Hepatocyte (in vitro differentiated cells): ENCODE results near the gene ASPHD2. TPM values are rescaled to one million over a fixed set of nuclear protein-coding genes. Genes with fewer than 3 reads are reported as not detected.
A peak's percentile ranks its signal among the peaks of the same experiment; 100 is the strongest.

Experiments
- DNase-seq: peaks from one replicate; pipeline ENCODE4 v3.0.0-alpha.2; 2016; ENCODE audit warnings: low spot score
- H2AFZ ChIP-seq: fragments of 200-600 bp; sonication (generic); 2 replicates; pipeline ENCODE4 v1.6.0; 2016; ENCODE audit warnings: antibody characterized with exemption, mild to moderate bottlenecking
- H3K27ac ChIP-seq: fragments of 200-600 bp; sonication (generic); 2 replicates; pipeline ENCODE4 v1.5.1; 2016; ENCODE audit warnings: mild to moderate bottlenecking
- H3K27me3 ChIP-seq: fragments of 200-600 bp; sonication (generic); 2 replicates; pipeline ENCODE4 v1.6.1; 2016
- H3K36me3 ChIP-seq: fragments of 200-600 bp; sonication (generic); replicated peaks from 2 replicates; pipeline ENCODE4 v1.5.1; 2016; ENCODE audit warnings: low read depth; ENCODE audit not compliant: insufficient read depth
- H3K4me1 ChIP-seq: fragments of 200-600 bp; sonication (generic); 2 replicates; pipeline ENCODE4 v1.5.1; 2016; ENCODE audit warnings: mild to moderate bottlenecking, moderate library complexity; ENCODE audit not compliant: insufficient read depth
- H3K4me2 ChIP-seq: fragments of 200-600 bp; sonication (generic); 2 replicates; pipeline ENCODE4 v1.6.0; 2016
- H3K4me3 ChIP-seq: fragments of 200-600 bp; sonication (generic); 2 replicates; pipeline ENCODE4 v1.5.1; 2016; ENCODE audit warnings: mild to moderate bottlenecking
- H3K79me2 ChIP-seq: fragments of 200-600 bp; sonication (generic); 2 replicates; pipeline ENCODE4 v1.6.0; 2017; ENCODE audit warnings: mild to moderate bottlenecking
- H3K9me2 ChIP-seq: fragments of 200-600 bp; sonication (generic); replicated peaks from 2 replicates; pipeline ENCODE4 v1.6.0; 2017; ENCODE audit warnings: mild to moderate bottlenecking; ENCODE audit not compliant: insufficient read depth
- H3K9me3 ChIP-seq: fragments of 200-600 bp; sonication (generic); 2 replicates; pipeline ENCODE4 v1.5.1; 2016; ENCODE audit warnings: low read depth, mild to moderate bottlenecking
- H4K20me1 ChIP-seq: fragments of 200-600 bp; sonication (generic); 2 replicates; pipeline ENCODE4 v1.6.0; 2016; ENCODE audit warnings: mild to moderate bottlenecking; ENCODE audit not compliant: insufficient read depth, poor library complexity, severe bottlenecking
- CTCF ChIP-seq: fragments of 200-600 bp; sonication (generic); IDR thresholded peaks from 2 replicates; pipeline ENCODE4 v1.5.1; 2016; ENCODE audit warnings: antibody characterized with exemption, mild to moderate bottlenecking; ENCODE audit not compliant: poor library complexity
- EZH2 ChIP-seq: fragments of 200-600 bp; sonication (generic); IDR thresholded peaks from 2 replicates; pipeline ENCODE4 v1.6.1; 2016; ENCODE audit warnings: antibody characterized with exemption, mild to moderate bottlenecking, borderline replicate concordance
- EZH2phosphoT487 ChIP-seq: fragments of 200-600 bp; sonication (generic); IDR thresholded peaks from one replicate; pipeline ENCODE4 v1.6.1; 2018; ENCODE audit warnings: antibody characterized with exemption, mild to moderate bottlenecking, low read depth, moderate library complexity; ENCODE audit not compliant: unreplicated experiment, severe bottlenecking
- WGBS: methylation state at CpG from one replicate; pipeline ENCODE4 v1.1.6; 2016; ENCODE audit warnings: low lambda C conversion rate; ENCODE audit errors: missing lambda C conversion rate; 5-methylcytosine and 5-hydroxymethylcytosine counted together
- polyA plus RNA-seq: library from polyadenylated mRNA; unstranded; fragments of >200 nt; fragmentation: Nextera tagmentation; extraction: Ambion mirVana; gene quantifications from 2 replicates; pipeline ENCODE4 v1.2.1, GENCODE V29; 2016
- total RNA-seq: library from RNA; depleted of rRNA; stranded (reverse); fragments of >200 nt; gene quantifications from 2 replicates; pipeline ENCODE4 v1.2.3, GENCODE V29; 2014

The ASPHD2 gene
- total and polyA plus RNA-seq, 2 experiments from 2014 or later, result 1.2 to 2.6 TPM

- H3K36me3 ChIP-seq, result peaks cover 3% of the 10 kb centered on the region
- H3K4me1 ChIP-seq, result peaks cover 4% of the 10 kb centered on the region
- DNase-seq, result peak; percentile 22
- TF ChIP-seq EZH2 (no peak), EZH2phosphoT487 (no peak), CTCF (no peak)
- no peaks in the 10 kb centered on the region for H3K9me2 ChIP-seq
- H4K20me1 ChIP-seq, result peaks cover 7% of the 10 kb centered on the region
- H3K4me3 ChIP-seq, result no peak overlapping the region
- H3K27me3 ChIP-seq, result no peaks in the 10 kb centered on the region
- peaks cover 19% of the 10 kb centered on the region for H3K79me2 ChIP-seq
- H3K9me3 ChIP-seq, result no peaks in the 10 kb centered on the region
- peak overlapping the region; percentile 44 for H3K27ac ChIP-seq
- 76% methylated on average over 10 of the region's 10 CpGs for WGBS
- H3K4me2 ChIP-seq, result no peak overlapping the region
- no peak overlapping the region for H2AFZ ChIP-seq
Observed at GRCh38 chr22:26463101-26463661, 34.1 kb downstream of the ASPHD2 start.

GRCh38 chr22:26463688-26464087, 34.6 kb downstream of the ASPHD2 start:
- no peaks in the 10 kb centered on the region for H3K27me3 ChIP-seq
- peaks cover 19% of the 10 kb centered on the region for H3K79me2 ChIP-seq
- peaks cover 7% of the 10 kb centered on the region for H4K20me1 ChIP-seq
- peak overlapping the region; percentile 27 for H3K27ac ChIP-seq
- H3K36me3 ChIP-seq, result peaks cover 3% of the 10 kb centered on the region
- H3K9me2 ChIP-seq, result no peaks in the 10 kb centered on the region
- H3K9me3 ChIP-seq, result no peaks in the 10 kb centered on the region
- H3K4me2 ChIP-seq, result no peak overlapping the region
- peaks cover 4% of the 10 kb centered on the region for H3K4me1 ChIP-seq
- DNase-seq, result no peak
- no peak overlapping the region for H3K4me3 ChIP-seq
- TF ChIP-seq EZH2 (no peak), EZH2phosphoT487 (no peak), CTCF (no peak)
- no peak overlapping the region for H2AFZ ChIP-seq
- WGBS, result 90% methylated on average over 9 of the region's 9 CpGs

- H4K20me1 ChIP-seq, result peaks cover 7% of the 10 kb centered on the region
- no peak overlapping the region for H2AFZ ChIP-seq
- H3K4me2 ChIP-seq, result no peak overlapping the region
- no peaks in the 10 kb centered on the region for H3K9me3 ChIP-seq
- 80% methylated on average over 7 of the region's 7 CpGs for WGBS
- H3K27ac ChIP-seq, result no peak overlapping the region
- H3K4me3 ChIP-seq, result no peak overlapping the region
- no peak for DNase-seq
- H3K36me3 ChIP-seq, result peaks cover 3% of the 10 kb centered on the region
- H3K79me2 ChIP-seq, result peaks cover 18% of the 10 kb centered on the region
- peaks cover 4% of the 10 kb centered on the region for H3K4me1 ChIP-seq
- H3K9me2 ChIP-seq, result no peaks in the 10 kb centered on the region
- H3K27me3 ChIP-seq, result no peaks in the 10 kb centered on the region
- TF ChIP-seq EZH2 (no peak), EZH2phosphoT487 (no peak), CTCF (no peak)
Observed at GRCh38 chr22:26464312-26464711, 35.3 kb downstream of the ASPHD2 start.

- Histone ChIP-seq H3K27me3 (no peaks in the 10 kb centered on the region), H4K20me1 (no peaks in the 10 kb centered on the region), H3K4me3 (no peak overlapping the region), H3K79me2 (no peaks in the 10 kb centered on the region), H3K4me1 (peaks cover 4% of the 10 kb centered on the region), H3K4me2 (no peak overlapping the region), H3K27ac (no peak overlapping the region), H3K9me3 (no peaks in the 10 kb centered on the region), H3K9me2 (no peaks in the 10 kb centered on the region), H3K36me3 (peaks cover 3% of the 10 kb centered on the region), H2AFZ (no peak overlapping the region)
- DNase-seq, result no peak
- TF ChIP-seq EZH2phosphoT487 (no peak), EZH2 (no peak), CTCF (no peak)
- WGBS, result 92% methylated on average over 5 of the region's 5 CpGs
Observed at GRCh38 chr22:26466196-26466595, 37.1 kb downstream of the ASPHD2 start.
